DND-41 (cell line): ENCODE measurements around the gene PIGU.

Experiments used
- EZH2 ChIP-seq: IDR thresholded peaks from 3 replicates; pipeline ENCODE4 v1.6.1; 2012; ENCODE audit warnings: borderline replicate concordance, low read depth, mild to moderate bottlenecking, moderate library complexity, low read length, inconsistent platforms; ENCODE audit not compliant: severe bottlenecking
- TF ChIP-seq, protein P1 (sequence below): IDR thresholded peaks from 2 replicates; pipeline ENCODE4 v1.5.1; 2012; ENCODE audit warnings: borderline replicate concordance, low read length, moderate library complexity, mild to moderate bottlenecking; ENCODE audit not compliant: poor library complexity, severe bottlenecking; ENCODE audit errors: extremely low read depth

DNA sequence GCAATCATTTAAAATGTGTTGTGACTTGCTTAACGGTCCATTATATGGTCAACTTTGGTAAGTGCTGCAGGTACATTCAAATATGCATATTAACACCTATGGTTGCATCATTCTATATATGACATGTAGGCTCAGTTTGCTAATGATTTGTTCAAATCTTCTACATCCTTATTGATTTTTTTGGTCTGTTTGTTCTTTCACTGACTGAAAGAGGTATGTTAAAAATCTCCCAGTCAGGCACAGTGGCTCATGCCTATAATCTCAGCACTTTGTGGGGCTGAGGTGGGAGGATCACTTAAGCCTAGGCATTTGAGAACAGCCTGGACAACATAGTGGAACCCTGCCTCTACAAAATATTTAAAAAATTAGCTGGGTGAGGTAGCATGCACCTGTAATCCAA lies 29.2 kb downstream of the PIGU start:
- TF ChIP-seq, protein P1, sequence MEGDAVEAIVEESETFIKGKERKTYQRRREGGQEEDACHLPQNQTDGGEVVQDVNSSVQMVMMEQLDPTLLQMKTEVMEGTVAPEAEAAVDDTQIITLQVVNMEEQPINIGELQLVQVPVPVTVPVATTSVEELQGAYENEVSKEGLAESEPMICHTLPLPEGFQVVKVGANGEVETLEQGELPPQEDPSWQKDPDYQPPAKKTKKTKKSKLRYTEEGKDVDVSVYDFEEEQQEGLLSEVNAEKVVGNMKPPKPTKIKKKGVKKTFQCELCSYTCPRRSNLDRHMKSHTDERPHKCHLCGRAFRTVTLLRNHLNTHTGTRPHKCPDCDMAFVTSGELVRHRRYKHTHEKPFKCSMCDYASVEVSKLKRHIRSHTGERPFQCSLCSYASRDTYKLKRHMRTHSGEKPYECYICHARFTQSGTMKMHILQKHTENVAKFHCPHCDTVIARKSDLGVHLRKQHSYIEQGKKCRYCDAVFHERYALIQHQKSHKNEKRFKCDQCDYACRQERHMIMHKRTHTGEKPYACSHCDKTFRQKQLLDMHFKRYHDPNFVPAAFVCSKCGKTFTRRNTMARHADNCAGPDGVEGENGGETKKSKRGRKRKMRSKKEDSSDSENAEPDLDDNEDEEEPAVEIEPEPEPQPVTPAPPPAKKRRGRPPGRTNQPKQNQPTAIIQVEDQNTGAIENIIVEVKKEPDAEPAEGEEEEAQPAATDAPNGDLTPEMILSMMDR, result no peak
- no peak for TF ChIP-seq EZH2
